Measurements from ENCODE around the gene MRPL40.

DNA sequence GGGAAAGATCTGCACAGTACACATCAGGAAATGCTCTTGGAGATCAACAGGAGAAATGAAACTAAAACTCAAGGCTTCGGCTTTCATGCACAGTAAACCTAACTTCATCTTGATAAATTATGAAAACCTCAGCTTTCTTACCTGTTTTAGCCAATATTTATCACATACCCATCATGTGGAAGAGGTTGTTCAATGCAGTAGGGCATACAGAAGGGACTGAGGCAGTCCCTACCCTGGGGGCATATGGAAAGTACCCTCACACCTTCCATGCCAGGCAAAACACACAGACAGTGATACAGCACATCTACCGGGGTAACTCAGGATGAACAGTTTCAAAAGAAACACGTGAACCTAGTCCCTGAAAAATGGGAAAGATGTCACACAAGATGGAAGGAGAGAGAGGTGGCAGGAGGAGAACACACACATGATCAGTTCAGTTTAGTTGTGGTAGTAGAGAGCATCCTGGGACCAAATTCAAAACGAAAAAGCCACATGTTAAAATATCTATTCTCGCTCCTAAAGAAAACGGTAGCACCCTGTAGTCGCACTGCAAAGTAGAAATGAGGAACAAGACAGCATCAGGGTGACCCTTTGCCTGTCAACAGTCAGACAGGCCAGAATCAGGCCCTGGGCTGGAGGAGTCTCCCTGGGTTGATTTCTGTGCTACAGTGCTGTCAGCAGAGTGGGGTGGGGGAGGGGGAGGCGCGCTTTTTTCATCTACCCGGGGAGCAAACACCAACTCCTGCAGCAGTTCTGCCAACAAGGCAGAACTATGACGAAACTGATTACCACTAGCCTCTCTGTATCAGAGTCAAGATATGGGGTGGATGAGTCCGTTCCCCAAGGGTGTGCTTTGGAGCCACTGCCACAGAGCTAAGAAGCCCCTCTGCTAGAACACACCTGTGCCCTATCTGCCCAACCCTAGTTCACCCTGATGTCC lies 2.1 kb upstream of the MRPL40 start:
- TF ChIP-seq POLR2A (IDR thresholded peaks at IDR 0.05) (no peak), CTCF (IDR thresholded peaks at IDR 0.05) (no peak)
